Kidney (tissue), 14 donors: ENCODE measurements around the gene PRKCE. TPM values are rescaled to one million over a fixed set of nuclear protein-coding genes. Genes with fewer than 3 reads are reported as not detected.

Experiments used
- DNase-seq, 5 donors: peaks; one replicate each; pipeline ENCODE4 v3.0.0-alpha.2; 2013 to 2020
- FAIRE-seq: peaks from 2 replicates; lab custom pipeline; 2012; peaks lifted over from hg19 to GRCh38; lab: Jason Lieb, UNC
- H3K27ac ChIP-seq, 2 donors: one replicate each; pipeline ENCODE4 v1.7.0; 2013; ENCODE audit warnings: low read depth in 2 of 2, low read length in 2 of 2, inconsistent platforms in 1 of 2
- H3K27me3 ChIP-seq: one replicate; pipeline ENCODE4 v1.7.1; 2013; ENCODE audit warnings: low read length, inconsistent platforms; ENCODE audit not compliant: control insufficient read depth, insufficient read depth
- H3K36me3 ChIP-seq, 3 donors: one replicate each; pipeline versions ENCODE4 v1.7.0 to v1.7.1; 2013; ENCODE audit warnings: low read length in 3 of 3, control low read depth in 1 of 3, inconsistent platforms in 1 of 3; ENCODE audit not compliant: insufficient read depth in 3 of 3, control insufficient read depth in 2 of 3
- H3K4me1 ChIP-seq, 3 donors: one replicate each; pipeline versions ENCODE4 v1.7.0 to v1.7.1; 2013; ENCODE audit warnings: low read length in 3 of 3, inconsistent platforms in 1 of 3, low read depth in 1 of 3; ENCODE audit not compliant: control insufficient read depth in 2 of 3, insufficient read depth in 2 of 3
- H3K4me3 ChIP-seq, 3 donors: one replicate each; pipeline versions ENCODE4 v1.7.0 to v1.8.1; 2013; ENCODE audit warnings: low read length in 3 of 3, control low read depth in 1 of 3, inconsistent platforms in 1 of 3
- H3K9ac ChIP-seq, 3 donors: one replicate each; pipeline versions ENCODE4 v1.7.0 to v1.7.1; 2013; ENCODE audit warnings: low read length in 3 of 3, control low read depth in 1 of 3, inconsistent platforms in 1 of 3
- H3K9me3 ChIP-seq, 3 donors: one replicate each; pipeline versions ENCODE4 v1.7.0 to v1.7.1; 2013; ENCODE audit warnings: low read length in 3 of 3, control low read depth in 1 of 3, inconsistent platforms in 1 of 3; ENCODE audit not compliant: control insufficient read depth in 2 of 3, insufficient read depth in 1 of 3
- CTCF ChIP-seq: IDR thresholded peaks from 3 replicates; pipeline ENCODE4 v1.5.1; 2012; ENCODE audit warnings: mild to moderate bottlenecking, moderate library complexity, borderline replicate concordance; ENCODE audit not compliant: insufficient read depth; ENCODE audit errors: extremely low read depth
- intact Hi-C: fragments of 100-400 bp; cut with DNase I; formaldehyde crosslinking; loops from one replicate; pipeline ENCODE4 v1.11.1; 2022
- polyA plus RNA-seq: library from polyadenylated mRNA; stranded (reverse); fragments of 350-450 nt; fragmentation: Illumina TruSeq; extraction: RNeasy Lipid Tissue Mini Kit (QIAGEN cat#74804); gene quantifications from one replicate; pipeline ENCODE4 v1.2.3, GENCODE V29; 2014; ENCODE audit warnings: low read depth, low replicate concordance; ENCODE audit not compliant: insufficient read depth
- total RNA-seq: library from RNA; stranded (reverse); fragmentation: NEBNext Ultra II Directional; extraction: Animal tissue kit (Norgen Biotek cat#: 25700); gene quantifications from one replicate; pipeline ENCODE4 v1.2.1, GENCODE V29; 2021
- donor health status: control.
- donor health status: control.
- donor health status: control.
- donor health status: control.
- donor health status: control.
- donor health status: DM: yes; HTN: yes; CAD: no.
- donor health status: Normal renal cell carcinoma (clear cell type).

PRKCE gene
- total and polyA plus RNA-seq, 2 donors from 2014 or later = 11.1 to 27.3 TPM

- DNase-seq (no peak), FAIRE-seq (no peak)
- Histone ChIP-seq H3K4me3 (no peak overlapping the region), H3K9me3 (no peaks in the 10 kb centered on the region), H3K36me3 (peaks cover 0 to 5% (median 0%) of the 10 kb centered on the region in 3 donors), H3K9ac (no peak overlapping the region), H3K4me1 (no peaks in the 10 kb centered on the region), H3K27ac (no peak overlapping the region), H3K27me3 (no peaks in the 10 kb centered on the region)
- intact Hi-C loops = no loop called here
- no peak for TF ChIP-seq CTCF
Observed at GRCh38 chr2:45978302-45978859, 326.9 kb downstream of the PRKCE start.

- no peaks in the 10 kb centered on the region for H3K4me1 ChIP-seq
- no peak overlapping the region for H3K27ac ChIP-seq
- peaks cover 0 to 7% (median 0%) of the 10 kb centered on the region in 3 donors for H3K36me3 ChIP-seq
- H3K4me3 ChIP-seq = no peak overlapping the region
- no peak for TF ChIP-seq CTCF
- H3K9me3 ChIP-seq = no peaks in the 10 kb centered on the region
- FAIRE-seq = no peak
- intact Hi-C loops = no loop called here
- no peak for DNase-seq
- H3K9ac ChIP-seq = no peak overlapping the region
- H3K27me3 ChIP-seq = no peaks in the 10 kb centered on the region
Observed at GRCh38 chr2:45979065-45979464, 327.6 kb downstream of the PRKCE start.

- no peak for TF ChIP-seq CTCF
Observed at GRCh38 chr2:45980161-45980865, 328.8 kb downstream of the PRKCE start.

More at GRCh38 chr2:45980161-45980865, 328.8 kb downstream of the PRKCE start:
- intact Hi-C loops = no loop called here
- Histone ChIP-seq H3K27ac (no peak overlapping the region), H3K27me3 (no peaks in the 10 kb centered on the region), H3K4me1 (no peaks in the 10 kb centered on the region), H3K36me3 (peaks cover 0 to 7% (median 0%) of the 10 kb centered on the region in 3 donors), H3K4me3 (no peak overlapping the region), H3K9ac (no peak overlapping the region), H3K9me3 (no peaks in the 10 kb centered on the region)
- FAIRE-seq = no peak
- no peak for DNase-seq
